ENCODE measurements around the gene PRPSAP2. TPM values are rescaled to one million over a fixed set of nuclear protein-coding genes. Genes with fewer than 3 reads are reported as not detected.

Gene PRPSAP2
- polyA plus RNA-seq, 1 donor from 2014 or later, result 358 TPM

DNA sequence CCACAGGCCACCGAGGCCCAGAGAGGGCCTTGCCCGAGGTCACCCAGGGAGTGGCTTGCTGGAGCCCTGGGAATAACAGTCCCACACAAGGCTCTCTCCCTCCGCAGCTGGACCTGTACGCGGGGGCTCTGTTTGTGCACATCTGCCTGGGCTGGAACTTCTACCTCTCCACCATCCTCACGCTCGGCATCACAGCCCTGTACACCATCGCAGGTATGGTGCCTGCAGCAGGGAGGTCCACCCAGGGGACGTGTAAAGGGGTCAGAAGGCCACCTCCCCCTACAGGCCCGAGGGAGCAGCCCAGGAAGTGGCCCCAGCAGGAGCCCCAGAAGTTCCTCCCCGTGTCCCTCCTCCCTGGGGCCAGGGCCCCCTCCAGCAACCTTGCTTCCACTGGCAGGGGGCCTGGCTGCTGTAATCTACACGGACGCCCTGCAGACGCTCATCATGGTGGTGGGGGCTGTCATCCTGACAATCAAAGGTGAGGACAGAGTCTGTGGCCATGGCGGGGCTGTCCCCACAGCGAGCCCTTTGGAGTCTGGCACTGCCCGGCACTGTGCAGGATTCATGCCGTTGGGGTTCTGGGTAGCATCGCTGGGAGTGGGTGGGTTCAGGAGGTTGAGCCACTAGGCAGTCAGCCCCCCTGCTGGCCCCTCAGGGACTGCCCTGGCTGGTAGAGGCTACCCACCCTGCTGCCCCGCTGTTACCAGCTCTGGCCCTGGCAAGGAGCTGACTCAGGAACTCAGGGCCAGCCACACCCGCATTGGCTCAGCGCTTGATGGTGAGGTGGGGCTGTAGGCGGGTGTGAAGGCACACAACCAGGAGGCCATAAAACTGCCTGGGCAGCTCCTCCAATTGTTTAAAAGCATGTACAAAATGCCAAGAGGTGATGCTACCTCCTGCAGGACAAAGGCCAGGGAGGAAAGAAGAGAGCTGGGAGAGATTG is 111.3 kb downstream of the PRPSAP2 start:
- Histone ChIP-seq H3K4me3 (ENCODE audit: low read length) (no peak overlapping the region), H4K20me1 (ENCODE audit: insufficient read depth) (no peaks in the 10 kb centered on the region), H3K27ac (ENCODE audit: low read length) (no peak overlapping the region), H3K27me3 (ENCODE audit: insufficient read depth, low read depth, low read length) (no peaks in the 10 kb centered on the region), H2AFZ (ENCODE audit: low read depth, low read length) (no peak overlapping the region), H3K79me2 (replicated peaks; ENCODE audit: insufficient read depth, low read length) (no peaks in the 10 kb centered on the region), H3K4me2 (ENCODE audit: low read length) (no peak overlapping the region), H3K36me3 (ENCODE audit: insufficient read depth, low read length) (no peaks in the 10 kb centered on the region), H3F3A (ENCODE audit: insufficient read depth, low read length, poor library complexity, severe bottlenecking) (no peaks in the 10 kb centered on the region), H3K9me2 (ENCODE audit: insufficient read depth, low read length) (no peaks in the 10 kb centered on the region), H3K9me3 (ENCODE audit: low read length) (no peaks in the 10 kb centered on the region), H3K9ac (ENCODE audit: low read length) (no peak overlapping the region)
- TF ChIP-seq RAD21 (conservative IDR thresholded peaks at IDR 0.05), result no peak
- no peak for TF ChIP-seq TAF1 (IDR thresholded peaks at IDR 0.05; ENCODE audit: low read depth)
- TF ChIP-seq EZH2 (IDR thresholded peaks at IDR 0.05; ENCODE audit: borderline replicate concordance, insufficient read depth, low read length, poor library complexity, severe bottlenecking), result no peak
- TF ChIP-seq, protein P1, sequence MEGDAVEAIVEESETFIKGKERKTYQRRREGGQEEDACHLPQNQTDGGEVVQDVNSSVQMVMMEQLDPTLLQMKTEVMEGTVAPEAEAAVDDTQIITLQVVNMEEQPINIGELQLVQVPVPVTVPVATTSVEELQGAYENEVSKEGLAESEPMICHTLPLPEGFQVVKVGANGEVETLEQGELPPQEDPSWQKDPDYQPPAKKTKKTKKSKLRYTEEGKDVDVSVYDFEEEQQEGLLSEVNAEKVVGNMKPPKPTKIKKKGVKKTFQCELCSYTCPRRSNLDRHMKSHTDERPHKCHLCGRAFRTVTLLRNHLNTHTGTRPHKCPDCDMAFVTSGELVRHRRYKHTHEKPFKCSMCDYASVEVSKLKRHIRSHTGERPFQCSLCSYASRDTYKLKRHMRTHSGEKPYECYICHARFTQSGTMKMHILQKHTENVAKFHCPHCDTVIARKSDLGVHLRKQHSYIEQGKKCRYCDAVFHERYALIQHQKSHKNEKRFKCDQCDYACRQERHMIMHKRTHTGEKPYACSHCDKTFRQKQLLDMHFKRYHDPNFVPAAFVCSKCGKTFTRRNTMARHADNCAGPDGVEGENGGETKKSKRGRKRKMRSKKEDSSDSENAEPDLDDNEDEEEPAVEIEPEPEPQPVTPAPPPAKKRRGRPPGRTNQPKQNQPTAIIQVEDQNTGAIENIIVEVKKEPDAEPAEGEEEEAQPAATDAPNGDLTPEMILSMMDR (IDR thresholded peaks at IDR 0.05; ENCODE audit: poor library complexity, severe bottlenecking), result no peak
- TF ChIP-seq SMC3 (conservative IDR thresholded peaks at IDR 0.05; ENCODE audit: poor library complexity), result no peak
- TF ChIP-seq EP300 (conservative IDR thresholded peaks at IDR 0.05; ENCODE audit: poor library complexity, severe bottlenecking), result no peak
- no peak for TF ChIP-seq MXI1 (conservative IDR thresholded peaks at IDR 0.05; ENCODE audit: poor library complexity, severe bottlenecking)
- TF ChIP-seq POLR2AphosphoS5 (IDR thresholded peaks at IDR 0.05), result no peak
- TF ChIP-seq, protein P2, sequence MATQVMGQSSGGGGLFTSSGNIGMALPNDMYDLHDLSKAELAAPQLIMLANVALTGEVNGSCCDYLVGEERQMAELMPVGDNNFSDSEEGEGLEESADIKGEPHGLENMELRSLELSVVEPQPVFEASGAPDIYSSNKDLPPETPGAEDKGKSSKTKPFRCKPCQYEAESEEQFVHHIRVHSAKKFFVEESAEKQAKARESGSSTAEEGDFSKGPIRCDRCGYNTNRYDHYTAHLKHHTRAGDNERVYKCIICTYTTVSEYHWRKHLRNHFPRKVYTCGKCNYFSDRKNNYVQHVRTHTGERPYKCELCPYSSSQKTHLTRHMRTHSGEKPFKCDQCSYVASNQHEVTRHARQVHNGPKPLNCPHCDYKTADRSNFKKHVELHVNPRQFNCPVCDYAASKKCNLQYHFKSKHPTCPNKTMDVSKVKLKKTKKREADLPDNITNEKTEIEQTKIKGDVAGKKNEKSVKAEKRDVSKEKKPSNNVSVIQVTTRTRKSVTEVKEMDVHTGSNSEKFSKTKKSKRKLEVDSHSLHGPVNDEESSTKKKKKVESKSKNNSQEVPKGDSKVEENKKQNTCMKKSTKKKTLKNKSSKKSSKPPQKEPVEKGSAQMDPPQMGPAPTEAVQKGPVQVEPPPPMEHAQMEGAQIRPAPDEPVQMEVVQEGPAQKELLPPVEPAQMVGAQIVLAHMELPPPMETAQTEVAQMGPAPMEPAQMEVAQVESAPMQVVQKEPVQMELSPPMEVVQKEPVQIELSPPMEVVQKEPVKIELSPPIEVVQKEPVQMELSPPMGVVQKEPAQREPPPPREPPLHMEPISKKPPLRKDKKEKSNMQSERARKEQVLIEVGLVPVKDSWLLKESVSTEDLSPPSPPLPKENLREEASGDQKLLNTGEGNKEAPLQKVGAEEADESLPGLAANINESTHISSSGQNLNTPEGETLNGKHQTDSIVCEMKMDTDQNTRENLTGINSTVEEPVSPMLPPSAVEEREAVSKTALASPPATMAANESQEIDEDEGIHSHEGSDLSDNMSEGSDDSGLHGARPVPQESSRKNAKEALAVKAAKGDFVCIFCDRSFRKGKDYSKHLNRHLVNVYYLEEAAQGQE (IDR thresholded peaks at IDR 0.05; ENCODE audit: borderline replicate concordance), result no peak

DNA sequence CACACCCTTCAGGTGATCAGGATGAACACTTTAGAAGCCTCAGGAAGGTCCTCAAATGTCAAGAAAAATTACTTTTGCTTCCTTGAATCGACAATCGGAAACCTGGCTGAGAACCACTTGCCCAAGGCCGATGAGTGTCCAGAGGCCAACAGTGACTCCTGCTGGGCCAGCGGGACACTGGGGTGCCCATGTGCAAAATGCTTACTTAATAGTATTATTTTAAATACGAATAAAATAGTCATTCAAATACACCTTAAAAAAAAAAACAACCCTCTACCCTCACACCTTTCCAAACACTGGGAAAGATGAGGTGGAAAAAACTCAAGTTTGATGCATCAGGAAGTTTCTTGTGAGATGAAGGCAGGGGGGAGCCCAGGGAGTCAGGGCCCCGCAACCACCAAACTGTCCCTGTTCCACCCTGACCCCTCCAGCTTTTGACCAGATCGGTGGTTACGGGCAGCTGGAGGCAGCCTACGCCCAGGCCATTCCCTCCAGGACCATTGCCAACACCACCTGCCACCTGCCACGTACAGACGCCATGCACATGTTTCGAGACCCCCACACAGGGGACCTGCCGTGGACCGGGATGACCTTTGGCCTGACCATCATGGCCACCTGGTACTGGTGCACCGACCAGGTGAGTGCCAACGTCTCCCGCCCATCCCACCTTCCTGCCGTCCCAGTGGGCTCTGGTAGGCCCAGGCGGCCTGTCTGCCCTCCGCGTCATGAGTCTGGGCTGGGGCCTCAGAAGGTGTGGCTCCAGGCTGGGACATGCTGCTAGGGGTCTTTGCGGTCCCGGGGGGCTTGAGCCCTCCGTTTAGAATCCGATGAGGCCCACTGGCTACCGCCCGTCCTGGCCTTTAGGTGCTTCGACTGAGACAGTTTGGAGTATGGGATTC is 112.9 kb downstream of the PRPSAP2 start:
- H3K79me2 ChIP-seq (replicated peaks; ENCODE audit: insufficient read depth, low read length), result no peaks in the 10 kb centered on the region
- no peak for TF ChIP-seq POLR2AphosphoS5 (IDR thresholded peaks at IDR 0.05)
- no peak for TF ChIP-seq EP300 (conservative IDR thresholded peaks at IDR 0.05; ENCODE audit: poor library complexity, severe bottlenecking)
- no peak for TF ChIP-seq SMC3 (conservative IDR thresholded peaks at IDR 0.05; ENCODE audit: poor library complexity)
- TF ChIP-seq, protein P2 (IDR thresholded peaks at IDR 0.05; ENCODE audit: borderline replicate concordance), result no peak
- TF ChIP-seq TAF1 (IDR thresholded peaks at IDR 0.05; ENCODE audit: low read depth), result no peak
- no peak for TF ChIP-seq RAD21 (conservative IDR thresholded peaks at IDR 0.05)
- TF ChIP-seq, protein P1 (IDR thresholded peaks at IDR 0.05; ENCODE audit: poor library complexity, severe bottlenecking), result no peak
- TF ChIP-seq MXI1 (conservative IDR thresholded peaks at IDR 0.05; ENCODE audit: poor library complexity, severe bottlenecking), result no peak
- TF ChIP-seq EZH2 (IDR thresholded peaks at IDR 0.05; ENCODE audit: borderline replicate concordance, insufficient read depth, low read length, poor library complexity, severe bottlenecking), result no peak

More for the DNA sequence above, 112.9 kb downstream of the PRPSAP2 start:
- H3K4me2 ChIP-seq (ENCODE audit: low read length), result no peak overlapping the region
- no peaks in the 10 kb centered on the region for H3F3A ChIP-seq (ENCODE audit: insufficient read depth, low read length, poor library complexity, severe bottlenecking)
- H3K9ac ChIP-seq (ENCODE audit: low read length), result no peak overlapping the region
- H3K27ac ChIP-seq (ENCODE audit: low read length), result no peak overlapping the region
- H3K27me3 ChIP-seq (ENCODE audit: insufficient read depth, low read depth, low read length), result no peaks in the 10 kb centered on the region
- no peak overlapping the region for H2AFZ ChIP-seq (ENCODE audit: low read depth, low read length)
- no peak overlapping the region for H3K4me3 ChIP-seq (ENCODE audit: low read length)
- no peaks in the 10 kb centered on the region for H4K20me1 ChIP-seq (ENCODE audit: insufficient read depth)
- H3K9me3 ChIP-seq (ENCODE audit: low read length), result no peaks in the 10 kb centered on the region
- no peaks in the 10 kb centered on the region for H3K9me2 ChIP-seq (ENCODE audit: insufficient read depth, low read length)
- no peaks in the 10 kb centered on the region for H3K36me3 ChIP-seq (ENCODE audit: insufficient read depth, low read length)

All from neural cell (in vitro differentiated cells).